Stimulated activated CD4-positive, alpha-beta T cell treated with anti-CD3 and anti-CD28 coated beads, TNF-alpha, amount 100 ng/mL, for 1 hour (primary cell): Measurements from ENCODE around the gene B3GNT9.
"Not testable (repeated sequence)": the region's sequence is repeated elsewhere in the genome, so short reads cannot be mapped to it uniquely, and the experiment has no call there.

Source experiments
- DNase-seq, 3 donors: peaks; one replicate each; pipeline ENCODE4 v3.0.0-alpha.2; 2020; ENCODE audit warnings: low read depth in 3 of 3, low spot score in 1 of 3

The B3GNT9 gene

GRCh38 chr16:67151431-67152097, 766 bp upstream of the B3GNT9 start:
- no peak for DNase-seq

- DNase-seq: no peak
Observed at GRCh38 chr16:67150047-67150832, 558 bp downstream of the B3GNT9 start.

- no peak for DNase-seq
Observed at GRCh38 chr16:67149276-67150046, 1.3 kb downstream of the B3GNT9 start.

GRCh38 chr16:67148656-67149275, 2.0 kb downstream of the B3GNT9 start:
- DNase-seq: no peak

- DNase-seq: no peak
Observed at GRCh38 chr16:67148221-67148620, 2.6 kb downstream of the B3GNT9 start.

- no peak for DNase-seq
Observed at GRCh38 chr16:67147437-67148140, 3.2 kb downstream of the B3GNT9 start.

- no peak for DNase-seq
Observed at GRCh38 chr16:67146523-67147357, 4.1 kb downstream of the B3GNT9 start.

GRCh38 chr16:67145746-67146145, 5.1 kb downstream of the B3GNT9 start:
- DNase-seq: no peak

GRCh38 chr16:67144943-67145342, 5.9 kb downstream of the B3GNT9 start:
- no peak for DNase-seq

GRCh38 chr16:67142342-67142741, 8.5 kb downstream of the B3GNT9 start:
- no peak for DNase-seq

- no peak for DNase-seq
Observed at GRCh38 chr16:67141391-67141790, 9.4 kb downstream of the B3GNT9 start.

GRCh38 chr16:67137605-67138004, 13.2 kb downstream of the B3GNT9 start:
- DNase-seq: no peak

- no peak for DNase-seq
Observed at GRCh38 chr16:67129422-67129821, 21.4 kb downstream of the B3GNT9 start.

- DNase-seq: no peak
Observed at GRCh38 chr16:67128887-67129286, 21.9 kb downstream of the B3GNT9 start.

- no peak for DNase-seq
Observed at GRCh38 chr16:67128417-67128816, 22.4 kb downstream of the B3GNT9 start.

GRCh38 chr16:67122799-67123198, 28.0 kb downstream of the B3GNT9 start:
- not testable (repeated sequence) for DNase-seq

GRCh38 chr16:67120025-67120424, 30.8 kb downstream of the B3GNT9 start:
- no peak for DNase-seq

GRCh38 chr16:67117716-67118115, 33.1 kb downstream of the B3GNT9 start:
- no peak for DNase-seq

GRCh38 chr16:67116388-67117311, 34.1 kb downstream of the B3GNT9 start:
- DNase-seq: no peak
